Measurements from ENCODE around the gene FUT8.

Gene FUT8

DNA sequence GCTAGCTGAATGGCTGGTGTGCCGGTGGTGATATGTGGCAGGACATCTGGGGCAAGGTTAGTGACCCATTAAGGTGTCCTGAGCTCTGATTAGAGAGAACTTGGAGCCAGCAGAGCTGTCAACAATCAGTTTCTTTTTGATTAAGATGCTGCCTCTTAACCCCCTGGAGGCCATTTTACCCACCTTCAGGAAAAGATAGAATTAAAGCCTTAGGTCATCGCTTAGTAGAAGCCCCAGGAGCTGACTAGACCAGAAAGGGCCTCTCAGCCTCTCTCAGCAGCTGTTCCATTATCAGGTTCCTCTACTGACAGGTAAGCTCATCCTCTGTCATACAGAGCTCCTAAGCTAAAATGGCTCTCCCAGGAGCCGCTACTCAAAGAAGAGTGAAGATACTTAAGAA, 339.0 kb downstream of the FUT8 start:
- Histone ChIP-seq H3K9me3 (ENCODE audit: insufficient read depth, low read depth, low read length) (no peaks in the 10 kb centered on the region), H3K27me3 (ENCODE audit: insufficient read depth, low read length, poor library complexity, severe bottlenecking) (no peaks in the 10 kb centered on the region), H3K4me2 (ENCODE audit: low read depth, low read length, poor library complexity, severe bottlenecking) (no peak overlapping the region), H3K4me3 (ENCODE audit: low read length, poor library complexity, severe bottlenecking) (no peak overlapping the region), H3F3A (ENCODE audit: low read depth) (no peaks in the 10 kb centered on the region), H2AFZ (ENCODE audit: low read length) (no peak overlapping the region), H3K79me2 (ENCODE audit: insufficient read depth, low read length) (no peaks in the 10 kb centered on the region), H4K20me1 (ENCODE audit: insufficient read depth, low read length, poor library complexity, severe bottlenecking) (no peaks in the 10 kb centered on the region), H3K36me3 (ENCODE audit: insufficient read depth, low read length) (no peaks in the 10 kb centered on the region), H3K9me2 (replicated peaks; ENCODE audit: low read depth, low read length) (no peaks in the 10 kb centered on the region), H3K4me1 (ENCODE audit: insufficient read depth, low read length, poor library complexity, severe bottlenecking) (peaks cover 6% of the 10 kb centered on the region), H3K9ac (ENCODE audit: low read depth, low read length, poor library complexity, severe bottlenecking) (no peak overlapping the region)
- TF ChIP-seq CTCF (conservative IDR thresholded peaks at IDR 0.05; ENCODE audit: low read length) (no peak), EZH2phosphoT487 (IDR thresholded peaks at IDR 0.05; ENCODE audit: borderline replicate concordance) (no peak)

GRCh38 chr14:65753061-65753460, 340.5 kb downstream of the FUT8 start:
- Histone ChIP-seq H3K4me1 (ENCODE audit: insufficient read depth, low read length, poor library complexity, severe bottlenecking) (peaks cover 6% of the 10 kb centered on the region), H3K4me2 (ENCODE audit: low read depth, low read length, poor library complexity, severe bottlenecking) (no peak overlapping the region), H4K20me1 (ENCODE audit: insufficient read depth, low read length, poor library complexity, severe bottlenecking) (no peaks in the 10 kb centered on the region), H3F3A (ENCODE audit: low read depth) (no peaks in the 10 kb centered on the region), H3K36me3 (ENCODE audit: insufficient read depth, low read length) (no peaks in the 10 kb centered on the region), H3K27me3 (ENCODE audit: insufficient read depth, low read length, poor library complexity, severe bottlenecking) (no peaks in the 10 kb centered on the region), H3K4me3 (ENCODE audit: low read length, poor library complexity, severe bottlenecking) (no peak overlapping the region), H3K9me3 (ENCODE audit: insufficient read depth, low read depth, low read length) (no peaks in the 10 kb centered on the region), H3K79me2 (ENCODE audit: insufficient read depth, low read length) (no peaks in the 10 kb centered on the region), H2AFZ (ENCODE audit: low read length) (no peak overlapping the region), H3K9ac (ENCODE audit: low read depth, low read length, poor library complexity, severe bottlenecking) (no peak overlapping the region), H3K9me2 (replicated peaks; ENCODE audit: low read depth, low read length) (no peaks in the 10 kb centered on the region)
- TF ChIP-seq CTCF (conservative IDR thresholded peaks at IDR 0.05; ENCODE audit: low read length), result no peak
- TF ChIP-seq EZH2phosphoT487 (IDR thresholded peaks at IDR 0.05; ENCODE audit: borderline replicate concordance), result no peak

GRCh38 chr14:65755331-65755730, 342.8 kb downstream of the FUT8 start:
- H3F3A ChIP-seq (ENCODE audit: low read depth), result no peaks in the 10 kb centered on the region
- H3K9me3 ChIP-seq (ENCODE audit: insufficient read depth, low read depth, low read length), result no peaks in the 10 kb centered on the region
- H3K4me1 ChIP-seq (ENCODE audit: insufficient read depth, low read length, poor library complexity, severe bottlenecking), result peaks cover 6% of the 10 kb centered on the region
- TF ChIP-seq EZH2phosphoT487 (IDR thresholded peaks at IDR 0.05; ENCODE audit: borderline replicate concordance) (no peak), CTCF (conservative IDR thresholded peaks at IDR 0.05; ENCODE audit: low read length) (no peak)
- H2AFZ ChIP-seq (ENCODE audit: low read length), result no peak overlapping the region
- H3K9ac ChIP-seq (ENCODE audit: low read depth, low read length, poor library complexity, severe bottlenecking), result no peak overlapping the region
- H4K20me1 ChIP-seq (ENCODE audit: insufficient read depth, low read length, poor library complexity, severe bottlenecking), result no peaks in the 10 kb centered on the region
- H3K79me2 ChIP-seq (ENCODE audit: insufficient read depth, low read length), result no peaks in the 10 kb centered on the region
- H3K9me2 ChIP-seq (replicated peaks; ENCODE audit: low read depth, low read length), result no peaks in the 10 kb centered on the region
- H3K36me3 ChIP-seq (ENCODE audit: insufficient read depth, low read length), result no peaks in the 10 kb centered on the region
- no peaks in the 10 kb centered on the region for H3K27me3 ChIP-seq (ENCODE audit: insufficient read depth, low read length, poor library complexity, severe bottlenecking)
- H3K4me2 ChIP-seq (ENCODE audit: low read depth, low read length, poor library complexity, severe bottlenecking), result no peak overlapping the region
- no peak overlapping the region for H3K4me3 ChIP-seq (ENCODE audit: low read length, poor library complexity, severe bottlenecking)

Measured in Loucy (cell line).